H1 (cell line): Measurements from ENCODE around the gene ASPG. TPM values are rescaled to one million over a fixed set of nuclear protein-coding genes. Genes with fewer than 3 reads are reported as not detected.

Source experiments
- CTCF ChIA-PET: fragments of 300-600 bp; sonication (Branson Sonifier 250); formaldehyde crosslinking; loops from one replicate; lab custom pipeline; 2021; ENCODE audit not compliant: partially characterized antibody; lab: Charles Lee
- POLR2A ChIA-PET: fragments of 300-600 bp; sonication (Branson Sonifier 250); formaldehyde crosslinking; loops from one replicate; lab custom pipeline; 2021; ENCODE audit warnings: inconsistent platforms; ENCODE audit not compliant: partially characterized antibody; lab: Charles Lee
- DNase-seq, 2 experiments: peaks; one replicate each; pipeline versions ENCODE4 v3.0.0 to v3.0.0-alpha.2; 2010 to 2022; ENCODE audit warnings: low spot score in 2 of 2, low read depth in 1 of 2, mixed read lengths in 1 of 2
- FAIRE-seq: peaks from 2 replicates; lab custom pipeline; 2011; peaks lifted over from hg19 to GRCh38; lab: Jason Lieb, UNC
- H2AFZ ChIP-seq: 2 replicates; pipeline ENCODE4 v1.8.1; 2012; ENCODE audit warnings: low read length, inconsistent platforms
- H2AK5ac ChIP-seq: 2 replicates; pipeline ENCODE4 v1.6.1; 2013; ENCODE audit warnings: low read depth, low read length
- H2BK120ac ChIP-seq: replicated peaks from 2 replicates; pipeline ENCODE3; 2013; ENCODE audit warnings: low read depth, low read length, inconsistent platforms
- H2BK12ac ChIP-seq: 2 replicates; pipeline ENCODE4 v1.6.1; 2013; ENCODE audit warnings: low read depth, low read length
- H2BK15ac ChIP-seq: 2 replicates; pipeline ENCODE4 v1.6.1; 2013; ENCODE audit warnings: low read length
- H2BK20ac ChIP-seq: 2 replicates; pipeline ENCODE4 v1.6.1; 2013; ENCODE audit warnings: low read length
- H2BK5ac ChIP-seq: 2 replicates; pipeline ENCODE4 v1.6.1; 2013; ENCODE audit warnings: low read depth, low read length
- H3K14ac ChIP-seq: 2 replicates; pipeline ENCODE4 v1.6.1; 2013; ENCODE audit warnings: inconsistent platforms; ENCODE audit not compliant: insufficient read length
- H3K18ac ChIP-seq: 2 replicates; pipeline ENCODE4 v1.6.1; 2013; ENCODE audit warnings: low read length; ENCODE audit errors: extremely low read depth
- H3K23ac ChIP-seq: 2 replicates; pipeline ENCODE4 v1.6.1; 2013; ENCODE audit warnings: inconsistent platforms; ENCODE audit not compliant: insufficient read length
- H3K23me2 ChIP-seq: 2 replicates; pipeline ENCODE4 v1.6.1; 2013; ENCODE audit warnings: low read depth, low read length
- H3K27ac ChIP-seq: 2 replicates; pipeline ENCODE4 v1.6.1; 2011; ENCODE audit warnings: low read depth, low read length, inconsistent platforms
- H3K27me3 ChIP-seq, 4 experiments: replicated peaks in 1 of 4; 1 replicate in 1 of 4; 2 replicates in 3 of 4; pipeline versions ENCODE4 v1.6.1 to v1.8.1; 2011 to 2013; ENCODE audit warnings: low read length in 3 of 4, mild to moderate bottlenecking in 3 of 4, inconsistent platforms in 2 of 4, mixed read lengths in 2 of 4, moderate library complexity in 1 of 4; ENCODE audit not compliant: control insufficient read depth in 3 of 4, insufficient read depth in 3 of 4; ENCODE audit errors: extremely low read depth in 1 of 4
- H3K36me3 ChIP-seq, 4 experiments: 2 replicates each; pipeline versions ENCODE4 v1.6.1 to v1.8.1; 2011 to 2013; ENCODE audit warnings: mild to moderate bottlenecking in 4 of 4, low read length in 3 of 4, moderate library complexity in 2 of 4, control low read depth in 1 of 4, inconsistent platforms in 1 of 4; ENCODE audit not compliant: insufficient read depth in 4 of 4, control insufficient read depth in 2 of 4
- H3K4ac ChIP-seq: replicated peaks from 2 replicates; pipeline ENCODE3; 2013; ENCODE audit warnings: low read length, low read depth, mixed read lengths, inconsistent platforms; ENCODE audit not compliant: insufficient read length
- H3K4me1 ChIP-seq, 4 experiments: replicated peaks in 1 of 4; 1 replicate in 1 of 4; 2 replicates in 3 of 4; pipeline versions ENCODE4 v1.6.1 to v1.8.1; 2011 to 2013; ENCODE audit warnings: low read length in 3 of 4, inconsistent platforms in 2 of 4, mixed read lengths in 1 of 4; ENCODE audit not compliant: insufficient read depth in 4 of 4, control insufficient read depth in 3 of 4
- H3K4me2 ChIP-seq, 2 experiments: 2 replicates each; pipeline versions ENCODE4 v1.6.1 to v1.8.1; 2011 to 2013; ENCODE audit warnings: low read depth in 2 of 2, low read length in 2 of 2, control low read depth in 1 of 2, inconsistent platforms in 1 of 2, mild to moderate bottlenecking in 1 of 2; ENCODE audit not compliant: insufficient read depth in 1 of 2
- H3K4me3 ChIP-seq, 4 experiments: fragments of 200-600, 300-600 bp in 1 of 4; sonication (generic), shearing (Covaris generic), sonication (Bioruptor Twin) in 1 of 4; 2 replicates each; pipeline versions ENCODE4 v1.5.1 to v1.8.1; 2011 to 2016; ENCODE audit warnings: low read length in 4 of 4, low read depth in 3 of 4, control low read depth in 2 of 4, inconsistent platforms in 2 of 4, mild to moderate bottlenecking in 2 of 4, mixed read lengths in 1 of 4, moderate library complexity in 1 of 4; ENCODE audit not compliant: insufficient read depth in 2 of 4; ENCODE audit errors: extremely low read depth in 1 of 4
- H3K56ac ChIP-seq: replicated peaks from 2 replicates; pipeline ENCODE3; 2013; ENCODE audit warnings: low read depth, mild to moderate bottlenecking, mixed read lengths, low read length, inconsistent platforms; ENCODE audit not compliant: insufficient read length
- H3K79me1 ChIP-seq: 2 replicates; pipeline ENCODE4 v1.6.1; 2013; ENCODE audit warnings: low read depth, low read length, control low read depth
- H3K79me2 ChIP-seq, 2 experiments: 2 replicates each; pipeline versions ENCODE4 v1.6.1 to v1.8.1; 2012 to 2013; ENCODE audit warnings: low read length in 2 of 2, mild to moderate bottlenecking in 2 of 2, inconsistent platforms in 1 of 2; ENCODE audit not compliant: insufficient read depth in 2 of 2, control insufficient read depth in 1 of 2
- H3K9ac ChIP-seq, 4 experiments: replicated peaks in 1 of 4; 1 replicate in 1 of 4; 2 replicates in 3 of 4; pipeline versions ENCODE4 v1.6.1 to v1.8.1; 2011 to 2013; ENCODE audit warnings: low read depth in 3 of 4, low read length in 3 of 4, control low read depth in 2 of 4, mild to moderate bottlenecking in 2 of 4, moderate library complexity in 2 of 4, inconsistent platforms in 1 of 4; ENCODE audit errors: extremely low read depth in 1 of 4
- H3K9me3 ChIP-seq, 2 experiments: 2 replicates each; pipeline versions ENCODE4 v1.6.1 to v1.8.1; 2012 to 2013; ENCODE audit warnings: mild to moderate bottlenecking in 2 of 2, moderate library complexity in 2 of 2, control low read depth in 1 of 2, inconsistent platforms in 1 of 2, low read depth in 1 of 2, low read length in 1 of 2, mixed read lengths in 1 of 2; ENCODE audit not compliant: insufficient read depth in 2 of 2
- H4K20me1 ChIP-seq, 2 experiments: replicated peaks in 1 of 2; 2 replicates each; pipeline versions ENCODE3 to v1.8.1; 2011 to 2013; ENCODE audit warnings: inconsistent platforms in 2 of 2, low read length in 2 of 2, mild to moderate bottlenecking in 1 of 2; ENCODE audit not compliant: insufficient read depth in 2 of 2, control insufficient read depth in 1 of 2
- H4K5ac ChIP-seq: 2 replicates; pipeline ENCODE4 v1.6.1; 2013; ENCODE audit warnings: low read length, low read depth, mixed read lengths, inconsistent platforms; ENCODE audit not compliant: insufficient read length
- H4K8ac ChIP-seq: 2 replicates; pipeline ENCODE4 v1.8.0; 2013; ENCODE audit warnings: mild to moderate bottlenecking, moderate library complexity, low read length, inconsistent platforms; ENCODE audit not compliant: insufficient read depth; ENCODE audit errors: extremely low read depth
- H4K91ac ChIP-seq: replicated peaks from 2 replicates; pipeline ENCODE3; 2013; ENCODE audit warnings: low read length, mixed read lengths, inconsistent platforms; ENCODE audit not compliant: insufficient read length
- CHD1 ChIP-seq: IDR thresholded peaks from 2 replicates; pipeline ENCODE4 v1.6.1; 2012; ENCODE audit warnings: low read depth, low read length, improper control_type of control experiment
- CTBP2 ChIP-seq: IDR thresholded peaks from 2 replicates; pipeline ENCODE4 v1.7.0; 2011; ENCODE audit warnings: borderline replicate concordance, mild to moderate bottlenecking, moderate library complexity, mixed read lengths, low read length; ENCODE audit not compliant: insufficient read depth, insufficient read length
- HDAC2 ChIP-seq, 2 experiments: fragments of 300-600 bp in 1 of 2; sonication (generic) in 1 of 2; IDR thresholded peaks; 2 replicates each; pipeline ENCODE4 v1.6.1; 2011 to 2012; ENCODE audit warnings: low read depth in 2 of 2, low read length in 2 of 2, mild to moderate bottlenecking in 2 of 2, moderate library complexity in 2 of 2, borderline replicate concordance in 1 of 2, inconsistent platforms in 1 of 2
- PHF8 ChIP-seq: fragments of 200-600 bp; sonication (generic); conservative IDR thresholded peaks from 2 replicates; pipeline ENCODE4 v1.7.1; 2012; ENCODE audit warnings: low read depth, mild to moderate bottlenecking, inconsistent platforms, low read length, moderate library complexity
- POLR2A ChIP-seq, 2 experiments: IDR thresholded peaks; 1 replicate in 1 of 2; 2 replicates in 1 of 2; pipeline ENCODE4 v1.6.1; 2011; ENCODE audit warnings: low read depth in 2 of 2, low read length in 2 of 2, mild to moderate bottlenecking in 2 of 2; ENCODE audit errors: control extremely low read depth in 1 of 2
- SIRT6 ChIP-seq: IDR thresholded peaks from one replicate; pipeline ENCODE4 v1.7.1; 2012; ENCODE audit warnings: low read length, inconsistent platforms
- SIX5 ChIP-seq: IDR thresholded peaks from 2 replicates; pipeline ENCODE4 v1.6.1; 2011; ENCODE audit warnings: mild to moderate bottlenecking, low read depth, low read length
- SP2 ChIP-seq: IDR thresholded peaks from 2 replicates; pipeline ENCODE4 v1.6.1; 2012; ENCODE audit warnings: mild to moderate bottlenecking, low read length, inconsistent platforms
- SP4 ChIP-seq: IDR thresholded peaks from 2 replicates; pipeline ENCODE4 v1.6.1; 2012; ENCODE audit warnings: low read length, inconsistent platforms
- WGBS, 2 experiments: shearing (Covaris generic) in 1 of 2; methylation state at CpG; one replicate each; pipeline versions ENCODE4 v1.1.6 to v1.1.7; 2013 to 2015; ENCODE audit warnings: low lambda C conversion rate in 2 of 2, mixed read lengths in 2 of 2, inconsistent platforms in 1 of 2, low coverage in 1 of 2, missing lambda C conversion rate in 1 of 2; ENCODE audit not compliant: insufficient replicate concordance in 2 of 2, insufficient coverage in 1 of 2, insufficient read length in 1 of 2; ENCODE audit errors: extremely low coverage in 1 of 2, missing lambda C conversion rate in 1 of 2; 5-methylcytosine and 5-hydroxymethylcytosine counted together
- polyA plus RNA-seq, 7 experiments: library from polyadenylated mRNA; depleted of rRNA in 3 of 7; stranded (reverse) in 5 of 7; unstranded in 2 of 7; fragments of >200 nt in 5 of 7; fragments of 200-250 nt in 2 of 7; gene quantifications; 1 replicate in 5 of 7; 2 replicates in 1 of 7; 4 replicates in 1 of 7; pipeline versions ENCODE4 v1.2.1 to v1.2.3, GENCODE V29; 2011 to 2013; ENCODE audit warnings: missing spikeins in 2 of 7, mixed read lengths in 2 of 7
- total RNA-seq: library from RNA; stranded (reverse); fragmentation: NEBNext Ultra II Directional; extraction: Animal tissue kit (Norgen Biotek cat#: 25700); gene quantifications from 2 replicates; pipeline ENCODE4 v1.2.1, GENCODE V29; 2021
- TF ChIP-seq, protein P1 (sequence below): IDR thresholded peaks from 2 replicates; pipeline ENCODE4 v1.6.1; 2012; ENCODE audit warnings: inconsistent platforms
- TF ChIP-seq, protein P2 (sequence below): IDR thresholded peaks from 2 replicates; pipeline ENCODE4 v1.6.1; 2011; ENCODE audit warnings: low read depth, mild to moderate bottlenecking, low read length; ENCODE audit not compliant: insufficient read depth

The ASPG gene
- total and polyA plus RNA-seq, 2 of the 8 experiments (the other 6 are each of a cell fraction or from before 2014, with no cell fraction given) = 0.34 to 0.59 TPM

DNA sequence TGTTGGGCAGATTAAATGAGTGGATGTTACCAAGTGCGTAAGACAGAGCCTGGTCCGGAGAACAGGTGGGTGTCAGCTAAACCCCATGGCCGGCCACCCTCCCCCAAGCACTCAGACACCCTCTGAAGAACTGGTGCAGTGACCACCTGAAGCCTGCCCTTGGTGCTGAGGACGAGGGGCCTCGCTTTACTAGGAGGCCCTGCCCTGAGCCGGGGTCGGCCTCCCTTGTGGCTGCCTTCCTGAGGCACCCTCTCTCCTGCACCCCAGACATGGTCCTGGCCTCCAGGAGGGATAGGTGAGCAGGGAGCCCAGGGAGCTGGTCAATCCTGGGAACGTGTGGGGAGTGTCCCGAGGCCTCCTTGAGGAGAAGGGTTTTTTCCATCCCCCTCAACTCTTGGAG lies 48.0 kb downstream of the ASPG start:
- Histone ChIP-seq H3K27me3 (peaks cover 21 to 35% (median 27%) of the 10 kb centered on the region in 4 experiments), H2BK120ac (no peak overlapping the region)

More for the DNA sequence above, 48.0 kb downstream of the ASPG start:
- FAIRE-seq (no peak), DNase-seq (no peak)
- Histone ChIP-seq H2BK20ac (no peak overlapping the region), H3K9me3 (peaks cover 0 to 9% of the 10 kb centered on the region in 2 experiments; a peak in 1 of 4 replicates), H3K18ac (no peak overlapping the region), H3K36me3 (no peaks in the 10 kb centered on the region), H3K27ac (no peak overlapping the region), H3K4me2 (no peak overlapping the region), H4K8ac (no peak overlapping the region; the same call in 1 of the 2 replicates), H3K4me1 (peaks cover 0 to 24% (median 18%) of the 10 kb centered on the region in 4 experiments; a peak in 6 of 7 replicates), H3K56ac (no peak overlapping the region), H2BK5ac (no peak overlapping the region), H2AFZ (no peak overlapping the region), H3K23me2 (peaks cover 22% of the 10 kb centered on the region), H2BK15ac (no peak overlapping the region), H3K79me2 (no peaks in the 10 kb centered on the region), H3K79me1 (no peaks in the 10 kb centered on the region), H3K4me3 (no peak overlapping the region), H3K4ac (no peak overlapping the region), H4K5ac (no peak overlapping the region), H4K20me1 (peaks cover 4 to 8% of the 10 kb centered on the region in 2 experiments), H2AK5ac (no peak overlapping the region), H2BK12ac (no peak overlapping the region), H4K91ac (no peak overlapping the region), H3K23ac (no peak overlapping the region), H3K14ac (no peak overlapping the region), H3K9ac (no peak overlapping the region)
- 87% methylated on average over 9 of the region's 9 CpGs; no CpG with 5 or more reads in 1 of the 2 experiments for WGBS, 2 experiments
- TF ChIP-seq SP4 = no peak
- no peak for TF ChIP-seq SIX5
- TF ChIP-seq, protein P1, sequence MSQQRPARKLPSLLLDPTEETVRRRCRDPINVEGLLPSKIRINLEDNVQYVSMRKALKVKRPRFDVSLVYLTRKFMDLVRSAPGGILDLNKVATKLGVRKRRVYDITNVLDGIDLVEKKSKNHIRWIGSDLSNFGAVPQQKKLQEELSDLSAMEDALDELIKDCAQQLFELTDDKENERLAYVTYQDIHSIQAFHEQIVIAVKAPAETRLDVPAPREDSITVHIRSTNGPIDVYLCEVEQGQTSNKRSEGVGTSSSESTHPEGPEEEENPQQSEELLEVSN = no peak
- no peak for TF ChIP-seq POLR2A (IDR thresholded peaks at IDR 0.05; ENCODE audit: control extremely low read depth in 1 of 2, low read depth in 2 of 2, low read length in 2 of 2)
- no peak for TF ChIP-seq PHF8
- TF ChIP-seq SIRT6 = no peak
- TF ChIP-seq SP2 = no peak
- TF ChIP-seq, protein P2, sequence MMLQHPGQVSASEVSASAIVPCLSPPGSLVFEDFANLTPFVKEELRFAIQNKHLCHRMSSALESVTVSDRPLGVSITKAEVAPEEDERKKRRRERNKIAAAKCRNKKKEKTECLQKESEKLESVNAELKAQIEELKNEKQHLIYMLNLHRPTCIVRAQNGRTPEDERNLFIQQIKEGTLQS = no peak
- TF ChIP-seq CHD1 = no peak
- TF ChIP-seq HDAC2 (IDR thresholded peaks at IDR 0.05; ENCODE audit: borderline replicate concordance in 1 of 2, low read depth in 2 of 2, low read length in 2 of 2) = no peak
- TF ChIP-seq CTBP2 = no peak
- POLR2A ChIA-PET = no interaction called here
- CTCF ChIA-PET = interaction anchor here (0.6 to 7.4 kb wide), 9 partner anchors 14 to 431 kb away, joined by 3 to 76 read pairs (median 3); no protein-coding TSS in a partner anchor
